HepG2 (cell line): ENCODE data around the gene YIPF3. TPM values are rescaled to one million over a fixed set of nuclear protein-coding genes. Genes with fewer than 3 reads are reported as not detected.

Experiments used
- ADNP ChIP-seq: sonication (generic); formaldehyde crosslinking; IDR thresholded peaks from 2 replicates; pipeline ENCODE4 v1.4.0; 2020; ENCODE audit warnings: missing genetic modification reagents
- ATM ChIP-seq: fragments of 450-650 bp; IDR thresholded peaks from 2 replicates; pipeline ENCODE4 v1.7.1; 2017; ENCODE audit warnings: mild to moderate bottlenecking, borderline replicate concordance
- HOXA3 ChIP-seq: sonication (generic); formaldehyde crosslinking; IDR thresholded peaks from 2 replicates; pipeline ENCODE4 v1.5.0; 2020; ENCODE audit warnings: missing genetic modification reagents
- KAT2B ChIP-seq: fragments of 150-350 bp; IDR thresholded peaks from 2 replicates; pipeline ENCODE4 v1.6.1; 2014; ENCODE audit warnings: low read depth, low read length, borderline replicate concordance
- NR3C1 ChIP-seq: sonication (generic); formaldehyde crosslinking; IDR thresholded peaks from 2 replicates; pipeline ENCODE4 v1.4.0; 2020; ENCODE audit warnings: missing genetic modification reagents
- SP140L ChIP-seq: sonication (generic); formaldehyde crosslinking; IDR thresholded peaks from 2 replicates; pipeline ENCODE4 v1.4.0; 2020; ENCODE audit warnings: missing genetic modification reagents, borderline replicate concordance
- TCF7 ChIP-seq: sonication (generic); IDR thresholded peaks from 2 replicates; pipeline ENCODE4 v1.6.1; 2016; ENCODE audit warnings: antibody characterized with exemption, low read depth
- ZNF558 ChIP-seq: sonication (generic); formaldehyde crosslinking; IDR thresholded peaks from 2 replicates; pipeline ENCODE4 v1.9.0; 2022; ENCODE audit warnings: mild to moderate bottlenecking, missing genetic modification reagents, borderline replicate concordance
- ZNF563 ChIP-seq: sonication (generic); formaldehyde crosslinking; IDR thresholded peaks from 2 replicates; pipeline ENCODE4 v1.8.0; 2022; ENCODE audit warnings: mild to moderate bottlenecking, moderate library complexity, missing genetic modification reagents
- ZNF598 ChIP-seq: sonication (generic); formaldehyde crosslinking; IDR thresholded peaks from 2 replicates; pipeline ENCODE4 v1.5.1; 2020; ENCODE audit warnings: mild to moderate bottlenecking, missing genetic modification reagents, borderline replicate concordance
- ZNF660 ChIP-seq: sonication (generic); formaldehyde crosslinking; IDR thresholded peaks from 2 replicates; pipeline ENCODE4 v1.5.1; 2020; ENCODE audit warnings: mild to moderate bottlenecking, low read depth, missing genetic modification reagents, borderline replicate concordance
- polyA plus RNA-seq, 8 experiments: library from polyadenylated mRNA; depleted of rRNA in 3 of 8; stranded (reverse) in 7 of 8; unstranded in 1 of 8; fragments of >200 nt; fragmentation: Illumina TruSeq in 4 of 8; extraction: Trizol in 4 of 8; gene quantifications; 2 replicates each; pipeline versions ENCODE4 v1.2.1 to v1.2.3, GENCODE V29; 2011 to 2016; ENCODE audit warnings: low read depth in 4 of 8, missing spikeins in 1 of 8, mixed read lengths in 1 of 8; ENCODE audit not compliant: insufficient read depth in 1 of 8
- total RNA-seq, 5 experiments: library from RNA; depleted of rRNA; stranded (reverse); fragments of >200 nt; fragmentation: Illumina TruSeq; extraction: Trizol; gene quantifications; 2 replicates each; pipeline ENCODE4 v1.2.3, GENCODE V29; 2016; ENCODE audit warnings: low read depth in 1 of 5
- TF ChIP-seq, protein P1 (sequence below): sonication (generic); formaldehyde crosslinking; IDR thresholded peaks from 2 replicates; pipeline ENCODE4 v1.4.0; 2020; ENCODE audit warnings: mild to moderate bottlenecking, missing genetic modification reagents
- TF ChIP-seq, protein P2 (sequence below): sonication (generic); formaldehyde crosslinking; IDR thresholded peaks from 2 replicates; pipeline ENCODE4 v1.5.0; 2020; ENCODE audit warnings: mild to moderate bottlenecking, missing genetic modification reagents, borderline replicate concordance
- TF ChIP-seq, protein P3 (sequence below): sonication (generic); formaldehyde crosslinking; IDR thresholded peaks from 2 replicates; pipeline ENCODE4 v1.4.0; 2020; ENCODE audit warnings: missing genetic modification reagents
- TF ChIP-seq, protein P4 (sequence below): sonication (generic); formaldehyde crosslinking; IDR thresholded peaks from 2 replicates; pipeline ENCODE4 v1.8.1; 2023; ENCODE audit warnings: mild to moderate bottlenecking, inconsistent platforms, moderate library complexity, missing genetic modification reagents, borderline replicate concordance

YIPF3 gene
- total and polyA plus RNA-seq, 2 of the 13 experiments (the other 11 are each of a cell fraction or from before 2014, with no cell fraction given) = 107 to 206 TPM

DNA sequence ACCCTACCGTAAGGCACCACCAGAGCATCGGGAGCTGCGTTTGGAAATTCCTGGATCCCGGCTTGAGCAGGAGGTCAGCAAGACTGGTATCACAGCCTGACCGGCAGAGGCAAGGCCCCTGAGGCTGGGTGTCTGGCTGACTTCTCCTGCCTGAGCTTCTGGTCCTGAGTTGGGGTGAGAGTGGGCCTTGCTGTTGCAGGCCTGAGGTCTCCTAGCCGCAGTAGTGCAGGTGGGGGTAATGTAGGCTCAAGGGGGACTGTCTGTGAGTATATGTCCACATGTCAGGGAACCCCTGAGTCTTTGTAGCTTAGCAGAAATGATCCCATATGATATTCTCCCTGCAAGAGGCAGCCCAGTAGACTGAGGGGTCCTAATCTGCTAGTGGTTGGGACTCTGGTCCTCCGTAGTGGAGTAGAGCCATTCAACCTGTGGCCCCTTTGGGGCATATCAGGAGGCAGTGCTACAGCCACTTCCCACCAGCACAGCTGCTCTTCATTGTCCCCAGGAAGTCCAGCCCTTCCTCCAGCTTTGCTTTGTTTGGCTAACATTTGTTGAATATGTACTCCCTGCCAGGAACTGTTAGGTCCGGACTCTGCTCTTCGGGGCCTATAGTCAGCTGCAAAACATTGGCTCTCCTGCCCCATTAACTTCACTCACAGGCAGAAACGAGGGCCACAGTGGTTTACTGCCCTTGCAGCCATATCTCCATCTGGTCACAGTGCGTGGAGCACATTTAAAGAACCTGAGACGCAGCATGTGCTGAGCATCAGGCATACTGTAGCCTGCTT is 17.5 kb downstream of the YIPF3 start (continued):
- TF ChIP-seq, protein P1, sequence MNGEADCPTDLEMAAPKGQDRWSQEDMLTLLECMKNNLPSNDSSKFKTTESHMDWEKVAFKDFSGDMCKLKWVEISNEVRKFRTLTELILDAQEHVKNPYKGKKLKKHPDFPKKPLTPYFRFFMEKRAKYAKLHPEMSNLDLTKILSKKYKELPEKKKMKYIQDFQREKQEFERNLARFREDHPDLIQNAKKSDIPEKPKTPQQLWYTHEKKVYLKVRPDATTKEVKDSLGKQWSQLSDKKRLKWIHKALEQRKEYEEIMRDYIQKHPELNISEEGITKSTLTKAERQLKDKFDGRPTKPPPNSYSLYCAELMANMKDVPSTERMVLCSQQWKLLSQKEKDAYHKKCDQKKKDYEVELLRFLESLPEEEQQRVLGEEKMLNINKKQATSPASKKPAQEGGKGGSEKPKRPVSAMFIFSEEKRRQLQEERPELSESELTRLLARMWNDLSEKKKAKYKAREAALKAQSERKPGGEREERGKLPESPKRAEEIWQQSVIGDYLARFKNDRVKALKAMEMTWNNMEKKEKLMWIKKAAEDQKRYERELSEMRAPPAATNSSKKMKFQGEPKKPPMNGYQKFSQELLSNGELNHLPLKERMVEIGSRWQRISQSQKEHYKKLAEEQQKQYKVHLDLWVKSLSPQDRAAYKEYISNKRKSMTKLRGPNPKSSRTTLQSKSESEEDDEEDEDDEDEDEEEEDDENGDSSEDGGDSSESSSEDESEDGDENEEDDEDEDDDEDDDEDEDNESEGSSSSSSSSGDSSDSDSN (CRISPR knock-in tag) = peak; percentile 30; the same call in 1 of the 2 replicates
- TF ChIP-seq ZNF563 (CRISPR knock-in tag) (no peak), ZNF660 (no peak), ADNP (CRISPR knock-in tag) (no peak), HOXA3 (CRISPR knock-in tag) (0 out of 2 replicates have a peak, but pooled peaks have one; percentile 14), NR3C1 (CRISPR knock-in tag) (no peak), SP140L (CRISPR knock-in tag) (no peak), ZNF598 (CRISPR knock-in tag) (0 out of 2 replicates have a peak, but pooled peaks have one; percentile 22), TCF7 (no peak), ATM (no peak), ZNF558 (CRISPR knock-in tag) (no peak), KAT2B (no peak)
- TF ChIP-seq, protein P2, sequence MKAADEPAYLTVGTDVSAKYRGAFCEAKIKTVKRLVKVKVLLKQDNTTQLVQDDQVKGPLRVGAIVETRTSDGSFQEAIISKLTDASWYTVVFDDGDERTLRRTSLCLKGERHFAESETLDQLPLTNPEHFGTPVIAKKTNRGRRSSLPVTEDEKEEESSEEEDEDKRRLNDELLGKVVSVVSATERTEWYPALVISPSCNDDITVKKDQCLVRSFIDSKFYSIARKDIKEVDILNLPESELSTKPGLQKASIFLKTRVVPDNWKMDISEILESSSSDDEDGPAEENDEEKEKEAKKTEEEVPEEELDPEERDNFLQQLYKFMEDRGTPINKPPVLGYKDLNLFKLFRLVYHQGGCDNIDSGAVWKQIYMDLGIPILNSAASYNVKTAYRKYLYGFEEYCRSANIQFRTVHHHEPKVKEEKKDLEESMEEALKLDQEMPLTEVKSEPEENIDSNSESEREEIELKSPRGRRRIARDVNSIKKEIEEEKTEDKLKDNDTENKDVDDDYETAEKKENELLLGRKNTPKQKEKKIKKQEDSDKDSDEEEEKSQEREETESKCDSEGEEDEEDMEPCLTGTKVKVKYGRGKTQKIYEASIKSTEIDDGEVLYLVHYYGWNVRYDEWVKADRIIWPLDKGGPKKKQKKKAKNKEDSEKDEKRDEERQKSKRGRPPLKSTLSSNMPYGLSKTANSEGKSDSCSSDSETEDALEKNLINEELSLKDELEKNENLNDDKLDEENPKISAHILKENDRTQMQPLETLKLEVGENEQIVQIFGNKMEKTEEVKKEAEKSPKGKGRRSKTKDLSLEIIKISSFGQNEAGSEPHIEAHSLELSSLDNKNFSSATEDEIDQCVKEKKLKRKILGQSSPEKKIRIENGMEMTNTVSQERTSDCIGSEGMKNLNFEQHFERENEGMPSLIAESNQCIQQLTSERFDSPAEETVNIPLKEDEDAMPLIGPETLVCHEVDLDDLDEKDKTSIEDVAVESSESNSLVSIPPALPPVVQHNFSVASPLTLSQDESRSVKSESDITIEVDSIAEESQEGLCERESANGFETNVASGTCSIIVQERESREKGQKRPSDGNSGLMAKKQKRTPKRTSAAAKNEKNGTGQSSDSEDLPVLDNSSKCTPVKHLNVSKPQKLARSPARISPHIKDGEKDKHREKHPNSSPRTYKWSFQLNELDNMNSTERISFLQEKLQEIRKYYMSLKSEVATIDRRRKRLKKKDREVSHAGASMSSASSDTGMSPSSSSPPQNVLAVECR (CRISPR knock-in tag) = peak; percentile 39; the same call in 1 of the 2 replicates
- TF ChIP-seq, protein P3, sequence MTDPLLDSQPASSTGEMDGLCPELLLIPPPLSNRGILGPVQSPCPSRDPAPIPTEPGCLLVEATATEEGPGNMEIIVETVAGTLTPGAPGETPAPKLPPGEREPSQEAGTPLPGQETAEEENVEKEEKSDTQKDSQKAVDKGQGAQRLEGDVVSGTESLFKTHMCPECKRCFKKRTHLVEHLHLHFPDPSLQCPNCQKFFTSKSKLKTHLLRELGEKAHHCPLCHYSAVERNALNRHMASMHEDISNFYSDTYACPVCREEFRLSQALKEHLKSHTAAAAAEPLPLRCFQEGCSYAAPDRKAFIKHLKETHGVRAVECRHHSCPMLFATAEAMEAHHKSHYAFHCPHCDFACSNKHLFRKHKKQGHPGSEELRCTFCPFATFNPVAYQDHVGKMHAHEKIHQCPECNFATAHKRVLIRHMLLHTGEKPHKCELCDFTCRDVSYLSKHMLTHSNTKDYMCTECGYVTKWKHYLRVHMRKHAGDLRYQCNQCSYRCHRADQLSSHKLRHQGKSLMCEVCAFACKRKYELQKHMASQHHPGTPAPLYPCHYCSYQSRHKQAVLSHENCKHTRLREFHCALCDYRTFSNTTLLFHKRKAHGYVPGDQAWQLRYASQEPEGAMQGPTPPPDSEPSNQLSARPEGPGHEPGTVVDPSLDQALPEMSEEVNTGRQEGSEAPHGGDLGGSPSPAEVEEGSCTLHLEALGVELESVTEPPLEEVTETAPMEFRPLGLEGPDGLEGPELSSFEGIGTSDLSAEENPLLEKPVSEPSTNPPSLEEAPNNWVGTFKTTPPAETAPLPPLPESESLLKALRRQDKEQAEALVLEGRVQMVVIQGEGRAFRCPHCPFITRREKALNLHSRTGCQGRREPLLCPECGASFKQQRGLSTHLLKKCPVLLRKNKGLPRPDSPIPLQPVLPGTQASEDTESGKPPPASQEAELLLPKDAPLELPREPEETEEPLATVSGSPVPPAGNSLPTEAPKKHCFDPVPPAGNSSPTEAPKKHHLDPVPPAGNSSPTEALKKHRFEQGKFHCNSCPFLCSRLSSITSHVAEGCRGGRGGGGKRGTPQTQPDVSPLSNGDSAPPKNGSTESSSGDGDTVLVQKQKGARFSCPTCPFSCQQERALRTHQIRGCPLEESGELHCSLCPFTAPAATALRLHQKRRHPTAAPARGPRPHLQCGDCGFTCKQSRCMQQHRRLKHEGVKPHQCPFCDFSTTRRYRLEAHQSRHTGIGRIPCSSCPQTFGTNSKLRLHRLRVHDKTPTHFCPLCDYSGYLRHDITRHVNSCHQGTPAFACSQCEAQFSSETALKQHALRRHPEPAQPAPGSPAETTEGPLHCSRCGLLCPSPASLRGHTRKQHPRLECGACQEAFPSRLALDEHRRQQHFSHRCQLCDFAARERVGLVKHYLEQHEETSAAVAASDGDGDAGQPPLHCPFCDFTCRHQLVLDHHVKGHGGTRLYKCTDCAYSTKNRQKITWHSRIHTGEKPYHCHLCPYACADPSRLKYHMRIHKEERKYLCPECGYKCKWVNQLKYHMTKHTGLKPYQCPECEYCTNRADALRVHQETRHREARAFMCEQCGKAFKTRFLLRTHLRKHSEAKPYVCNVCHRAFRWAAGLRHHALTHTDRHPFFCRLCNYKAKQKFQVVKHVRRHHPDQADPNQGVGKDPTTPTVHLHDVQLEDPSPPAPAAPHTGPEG (CRISPR knock-in tag) = no peak
- TF ChIP-seq, protein P4, sequence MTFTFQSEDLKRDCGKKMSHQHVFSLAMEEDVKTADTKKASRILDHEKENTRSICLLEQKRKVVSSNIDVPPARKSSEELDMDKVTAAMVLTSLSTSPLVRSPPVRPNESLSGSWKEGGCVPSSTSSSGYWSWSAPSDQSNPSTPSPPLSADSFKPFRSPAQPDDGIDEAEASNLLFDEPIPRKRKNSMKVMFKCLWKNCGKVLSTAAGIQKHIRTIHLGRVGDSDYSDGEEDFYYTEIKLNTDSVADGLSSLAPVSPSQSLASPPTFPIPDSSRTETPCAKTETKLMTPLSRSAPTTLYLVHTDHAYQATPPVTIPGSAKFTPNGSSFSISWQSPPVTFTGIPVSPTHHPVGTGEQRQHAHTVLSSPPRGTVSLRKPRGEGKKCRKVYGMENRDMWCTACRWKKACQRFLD (CRISPR knock-in tag) = no peak
